22Rv1 (cell line): ENCODE data around the gene CTDSPL.
A peak's percentile ranks its signal among the peaks of the same experiment; 100 is the strongest.

ENCODE experiments used
- CTCF ChIP-seq: fragments of 450-650 bp; IDR thresholded peaks from 2 replicates; pipeline ENCODE4 v1.5.1; 2017; ENCODE audit warnings: mild to moderate bottlenecking
- ZFX ChIP-seq: fragments of 450-650 bp; IDR thresholded peaks from 2 replicates; pipeline ENCODE4 v1.6.1; 2017; ENCODE audit warnings: antibody characterized with exemption, borderline replicate concordance

- TF ChIP-seq CTCF (peak; percentile 82), ZFX (no peak)
These were observed 105.7 kb downstream of the CTDSPL start for GRCh38 chr3:37967260-37967881.
